WTC11 (cell line): ENCODE results near the gene ATXN2L. TPM values are rescaled to one million over a fixed set of nuclear protein-coding genes. Genes with fewer than 3 reads are reported as not detected.
"Not testable (repeated sequence)": the region's sequence is repeated elsewhere in the genome, so short reads cannot be mapped to it uniquely, and the experiment has no call there.

Experiments
- ATAC-seq: fragments of 200-7000 bp; cut with Tn5 transposase; 2 replicates; pipeline ENCODE4 v1.10.0; 2021; ENCODE audit warnings: mild to moderate bottlenecking, moderate library complexity
- CTCF ChIA-PET: fragments of 300-600 bp; sonication (Branson Sonifier 250); formaldehyde crosslinking; loops from one replicate; lab custom pipeline; 2021; ENCODE audit warnings: antibody characterized with exemption; lab: Charles Lee
- POLR2A ChIA-PET: fragments of 350-600 bp; sonication (Branson Sonifier 250); formaldehyde crosslinking; loops from one replicate; lab custom pipeline; 2021; ENCODE audit warnings: antibody characterized with exemption; lab: Charles Lee
- DNase-seq: peaks from one replicate; pipeline ENCODE4 v3.0.0; 2021; ENCODE audit warnings: low spot score
- H3K27ac Mint-ChIP-seq: 2 replicates; pipeline ENCODE4 v1.8.0; 2021; ENCODE audit warnings: mixed read lengths
- H3K27me3 Mint-ChIP-seq: 2 replicates; pipeline ENCODE4 v1.8.0; 2021; ENCODE audit warnings: low read depth, mild to moderate bottlenecking, moderate library complexity, mixed read lengths
- H3K36me3 Mint-ChIP-seq: 2 replicates; pipeline ENCODE4 v1.8.0; 2021; ENCODE audit warnings: mixed read lengths
- H3K4me1 Mint-ChIP-seq: 2 replicates; pipeline ENCODE4 v1.8.0; 2022; ENCODE audit warnings: mixed read lengths
- H3K4me3 Mint-ChIP-seq: 2 replicates; pipeline ENCODE4 v1.8.0; 2021; ENCODE audit warnings: mild to moderate bottlenecking, moderate library complexity, mixed read lengths
- H3K9me3 Mint-ChIP-seq: 2 replicates; pipeline ENCODE4 v1.8.0; 2021; ENCODE audit warnings: mixed read lengths
- AR ChIP-seq: fragments of 250-450 bp; sonication (Bioruptor Pico); IDR thresholded peaks from 2 replicates; pipeline ENCODE4 v1.9.0; 2021; ENCODE audit warnings: mild to moderate bottlenecking
- ATF1 ChIP-seq: sonication (generic); formaldehyde crosslinking; IDR thresholded peaks from 2 replicates; pipeline ENCODE4 v1.8.1; 2023; ENCODE audit warnings: mild to moderate bottlenecking, moderate library complexity, missing genetic modification reagents
- ATF3 ChIP-seq: sonication (generic); formaldehyde crosslinking; conservative IDR thresholded peaks from 2 replicates; pipeline ENCODE4 v1.8.1; 2022; ENCODE audit warnings: mild to moderate bottlenecking, missing genetic modification reagents
- CBFB ChIP-seq: sonication (generic); formaldehyde crosslinking; IDR thresholded peaks from 2 replicates; pipeline ENCODE4 v1.8.1; 2022; ENCODE audit warnings: mild to moderate bottlenecking, low read depth, missing genetic modification reagents
- ESRRA ChIP-seq: sonication (generic); formaldehyde crosslinking; IDR thresholded peaks from 2 replicates; pipeline ENCODE4 v1.8.1; 2022; ENCODE audit warnings: mild to moderate bottlenecking, missing genetic modification reagents, borderline replicate concordance
- GABPB1 ChIP-seq: sonication (generic); formaldehyde crosslinking; IDR thresholded peaks from 2 replicates; pipeline ENCODE4 v1.8.1; 2023; ENCODE audit warnings: mild to moderate bottlenecking, missing genetic modification reagents
- GTF2I ChIP-seq: fragments of 250-450 bp; sonication (Bioruptor Pico); conservative IDR thresholded peaks from 2 replicates; pipeline ENCODE4 v1.4.0; 2021; ENCODE audit warnings: mild to moderate bottlenecking
- HMGA2 ChIP-seq: fragments of 250-450 bp; sonication (Bioruptor Pico); IDR thresholded peaks from 2 replicates; pipeline ENCODE4 v1.4.0; 2021; ENCODE audit warnings: mild to moderate bottlenecking, moderate library complexity
- IRF2 ChIP-seq: sonication (generic); formaldehyde crosslinking; IDR thresholded peaks from 2 replicates; pipeline ENCODE4 v1.8.0; 2022; ENCODE audit warnings: low read depth, missing genetic modification reagents, borderline replicate concordance
- KAT7 ChIP-seq: sonication (generic); formaldehyde crosslinking; IDR thresholded peaks from 2 replicates; pipeline ENCODE4 v1.8.1; 2023; ENCODE audit warnings: missing genetic modification reagents, mild to moderate bottlenecking, borderline replicate concordance
- MLX ChIP-seq: sonication (generic); formaldehyde crosslinking; IDR thresholded peaks from 2 replicates; pipeline ENCODE4 v1.8.1; 2023; ENCODE audit warnings: mild to moderate bottlenecking, missing genetic modification reagents, moderate library complexity
- NFATC4 ChIP-seq: fragments of 250-450 bp; sonication (Bioruptor Pico); IDR thresholded peaks from 2 replicates; pipeline ENCODE4 v1.9.0; 2021; ENCODE audit warnings: mild to moderate bottlenecking
- NFE2L1 ChIP-seq: sonication (generic); formaldehyde crosslinking; IDR thresholded peaks from 2 replicates; pipeline ENCODE4 v1.8.1; 2023; ENCODE audit warnings: missing genetic modification reagents
- PRRX2 ChIP-seq: fragments of 250-450 bp; sonication (Bioruptor Pico); IDR thresholded peaks from 2 replicates; pipeline ENCODE4 v1.8.0; 2021; ENCODE audit warnings: mild to moderate bottlenecking
- SOX15 ChIP-seq: fragments of 250-450 bp; sonication (Bioruptor Pico); IDR thresholded peaks from 2 replicates; pipeline ENCODE4 v1.9.0; 2021; ENCODE audit warnings: mild to moderate bottlenecking
- SP1 ChIP-seq: sonication (generic); formaldehyde crosslinking; conservative IDR thresholded peaks from 2 replicates; pipeline ENCODE4 v1.8.1; 2022; ENCODE audit warnings: missing genetic modification reagents
- TCF7 ChIP-seq: sonication (generic); formaldehyde crosslinking; IDR thresholded peaks from 2 replicates; pipeline ENCODE4 v1.8.0; 2022; ENCODE audit warnings: mild to moderate bottlenecking, low read depth, missing genetic modification reagents, moderate library complexity
- TP53 ChIP-seq: sonication (generic); formaldehyde crosslinking; IDR thresholded peaks from 2 replicates; pipeline ENCODE4 v1.8.1; 2023; ENCODE audit warnings: mild to moderate bottlenecking, missing genetic modification reagents
- ZBTB21 ChIP-seq: sonication (generic); formaldehyde crosslinking; IDR thresholded peaks from 2 replicates; pipeline ENCODE4 v1.8.1; 2023; ENCODE audit warnings: mild to moderate bottlenecking, missing genetic modification reagents, borderline replicate concordance
- ZNF416 ChIP-seq: fragments of 250-450 bp; sonication (Bioruptor Pico); IDR thresholded peaks from 2 replicates; pipeline ENCODE4 v1.9.0; 2021; ENCODE audit warnings: mild to moderate bottlenecking, inconsistent platforms
- ZNF512 ChIP-seq: sonication (generic); formaldehyde crosslinking; IDR thresholded peaks from 2 replicates; pipeline ENCODE4 v1.8.1; 2022; ENCODE audit warnings: missing genetic modification reagents, borderline replicate concordance
- total RNA-seq: library from RNA; stranded (reverse); gene quantifications from 3 replicates; pipeline ENCODE4 v1.2.3, GENCODE V29; 2021

The ATXN2L gene
- total RNA-seq, 1 experiment from 2014 or later, result 243 TPM

GRCh38 chr16:28879841-28880588 is 57.2 kb downstream of the ATXN2L start (continued):
- TF ChIP-seq SP1 (peak; percentile 12; the same call in 1 of the 2 replicates), ATF1 (CRISPR knock-in tag) (0 out of 2 replicates have a peak, but pooled peaks have one; percentile 59), SOX15 (CRISPR knock-in tag) (no peak), TCF7 (no peak), MLX (CRISPR knock-in tag) (peak; percentile 34; the same call in 1 of the 2 replicates), NFATC4 (CRISPR knock-in tag) (no peak), HMGA2 (CRISPR knock-in tag) (no peak), TP53 (peak; percentile 84; the same call in 1 of the 2 replicates), ZBTB21 (CRISPR knock-in tag) (peak; percentile 91), GABPB1 (CRISPR knock-in tag) (no peak), ZNF416 (no peak), ATF3 (CRISPR knock-in tag) (no peak), PRRX2 (CRISPR knock-in tag) (no peak), ZNF512 (CRISPR knock-in tag) (no peak), IRF2 (CRISPR knock-in tag) (no peak), KAT7 (CRISPR knock-in tag) (no peak), NFE2L1 (no peak; the same call in 1 of the 2 replicates)

- H3K27me3 Mint-ChIP-seq, result peaks cover 28% of the 10 kb centered on the region
- ATAC-seq, result no peak
- ChIA-PET POLR2A (interaction anchor here (1.1 kb wide), 1 partner anchor 43 kb away, joined by 4 read pairs; no protein-coding TSS in a partner anchor), CTCF (interaction anchor here (0.6 to 2.6 kb wide), 6 partner anchors 43 to 97 kb away, joined by 4 to 12 read pairs (median 6); no protein-coding TSS in a partner anchor)
- no peaks in the 10 kb centered on the region for H3K9me3 Mint-ChIP-seq
- 0 out of 2 replicates have a peak, but pooled peaks have one; percentile 12 for TF ChIP-seq CBFB (CRISPR knock-in tag)
- TF ChIP-seq ESRRA (CRISPR knock-in tag), result no peak
- no peak for DNase-seq
- H3K36me3 Mint-ChIP-seq, result no peaks in the 10 kb centered on the region
- H3K4me1 Mint-ChIP-seq, result peaks cover 39% of the 10 kb centered on the region
- peak overlapping the region; percentile 66 for H3K4me3 Mint-ChIP-seq
- no peak overlapping the region for H3K27ac Mint-ChIP-seq
Measured at GRCh38 chr16:28880589-28880915, 57.8 kb downstream of the ATXN2L start.

GRCh38 chr16:28880955-28881354 is 58.2 kb downstream of the ATXN2L start:
- POLR2A ChIA-PET, result interaction anchor here (0.7 kb wide), 1 partner anchor 34 kb away, joined by 4 read pairs; no protein-coding TSS in a partner anchor
- no peak for ATAC-seq
- CTCF ChIA-PET, result interaction anchor here (0.9 to 2.6 kb wide), 5 partner anchors 43 to 96 kb away, joined by 4 to 12 read pairs (median 6); no protein-coding TSS in a partner anchor
- peak overlapping the region; percentile 66 for H3K4me3 Mint-ChIP-seq
- H3K4me1 Mint-ChIP-seq, result peaks cover 39% of the 10 kb centered on the region
- peaks cover 28% of the 10 kb centered on the region for H3K27me3 Mint-ChIP-seq
- no peaks in the 10 kb centered on the region for H3K36me3 Mint-ChIP-seq
- no peak for DNase-seq
- H3K27ac Mint-ChIP-seq, result no peak overlapping the region
- H3K9me3 Mint-ChIP-seq, result no peaks in the 10 kb centered on the region
- TF ChIP-seq GTF2I (CRISPR knock-in tag) (peak; percentile 57; the same call in 1 of the 2 replicates), HMGA2 (CRISPR knock-in tag) (no peak), AR (no peak)
- TF ChIP-seq, all 79 proteins: peak for 1

- not testable (repeated sequence) for DNase-seq, H3K36me3 Mint-ChIP-seq, H3K9me3 Mint-ChIP-seq, H3K27ac Mint-ChIP-seq, H3K4me3 Mint-ChIP-seq, ATAC-seq
- H3K4me1 Mint-ChIP-seq, result peaks cover 39% of the 10 kb centered on the region
- ChIA-PET CTCF (interaction anchor here (2.6 kb wide), 1 partner anchor 42 kb away, joined by 9 read pairs; no protein-coding TSS in a partner anchor), POLR2A (interaction anchor here (0.7 kb wide), 1 partner anchor 35 kb away, joined by 4 read pairs; no protein-coding TSS in a partner anchor)
- H3K27me3 Mint-ChIP-seq, result peaks cover 28% of the 10 kb centered on the region
Measured at GRCh38 chr16:28881565-28881964, 58.8 kb downstream of the ATXN2L start.
